Epidermal melanocyte (primary cell): ENCODE measurements around the gene PRKG1.
"Not testable (repeated sequence)": the region's sequence is repeated elsewhere in the genome, so short reads cannot be mapped to it uniquely, and the experiment has no call there.

Source experiments
- DNase-seq: peaks from one replicate; pipeline ENCODE4 v3.0.0; 2011; ENCODE audit warnings: low spot score; ENCODE audit not compliant: insufficient read length

PRKG1 gene

DNA sequence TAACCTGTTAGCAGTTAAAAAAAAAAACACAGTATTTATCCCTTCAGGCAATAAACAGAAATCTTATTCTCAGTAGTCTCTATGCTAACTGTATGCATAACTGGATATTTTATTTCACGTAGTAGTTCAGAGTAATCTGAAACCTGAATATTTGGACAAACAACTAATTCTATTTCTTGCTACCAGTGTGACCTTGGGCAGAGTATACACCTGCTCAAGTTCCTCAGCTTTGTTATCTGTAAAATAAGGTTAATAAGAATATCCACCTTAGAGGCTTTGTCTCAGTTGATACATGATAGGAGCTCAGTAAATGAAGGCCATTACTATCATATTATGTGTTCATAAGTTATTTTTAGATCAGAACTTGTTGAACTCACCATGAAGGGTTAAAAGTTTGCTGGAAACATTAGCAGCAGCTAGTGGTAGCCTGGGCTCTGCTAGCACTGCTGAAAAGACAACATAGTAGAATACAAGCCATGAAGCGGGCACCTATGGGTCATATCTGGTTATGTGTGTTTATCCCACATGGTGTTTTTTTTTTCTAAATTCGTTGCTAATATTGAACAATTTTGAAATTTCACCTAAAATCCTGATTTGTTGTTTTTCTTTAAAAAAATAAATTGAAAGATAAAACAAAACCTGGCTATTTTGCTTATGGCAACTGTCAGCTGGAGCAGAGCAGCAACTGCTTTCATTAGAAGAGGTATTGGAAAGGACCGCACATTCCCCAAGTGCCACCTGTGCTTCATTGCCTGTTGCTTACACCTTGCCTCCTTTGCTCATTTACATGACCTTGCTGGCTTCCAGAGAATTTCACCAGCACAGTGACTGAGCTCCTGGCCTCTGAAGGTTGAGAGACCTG is 303.0 kb downstream of the PRKG1 start:
- no peak for DNase-seq

DNA sequence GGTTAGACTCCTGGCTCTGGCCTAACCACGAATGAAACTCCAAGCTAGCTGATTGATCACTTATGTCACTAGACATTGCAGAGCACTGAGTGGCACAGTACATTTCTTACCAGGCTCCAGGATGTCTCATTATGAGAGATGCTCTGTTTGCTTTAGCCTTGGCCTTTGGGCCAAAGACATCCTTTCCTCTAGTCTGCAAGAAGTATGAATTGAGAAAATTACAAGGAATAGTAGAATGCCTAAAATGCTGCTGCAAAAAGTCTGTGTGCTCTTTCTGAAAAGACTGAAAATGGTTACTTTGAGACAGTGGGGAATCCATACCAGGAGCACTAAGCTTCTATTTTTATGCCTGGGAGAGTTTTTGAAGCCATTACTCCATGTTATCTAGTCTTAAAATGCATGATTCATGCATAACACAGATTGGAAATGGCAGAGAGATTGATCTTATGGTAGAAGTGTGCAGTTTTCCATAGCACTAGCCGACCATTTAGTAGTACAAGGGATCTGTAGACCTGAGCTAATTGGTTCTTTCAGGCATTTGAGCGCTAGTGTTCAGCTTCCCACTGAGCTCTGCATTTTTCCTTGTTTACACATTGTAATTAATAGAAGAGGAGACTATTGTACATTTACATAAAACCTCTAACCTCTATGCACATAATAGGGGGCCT is 303.8 kb downstream of the PRKG1 start:
- no peak for DNase-seq

DNA sequence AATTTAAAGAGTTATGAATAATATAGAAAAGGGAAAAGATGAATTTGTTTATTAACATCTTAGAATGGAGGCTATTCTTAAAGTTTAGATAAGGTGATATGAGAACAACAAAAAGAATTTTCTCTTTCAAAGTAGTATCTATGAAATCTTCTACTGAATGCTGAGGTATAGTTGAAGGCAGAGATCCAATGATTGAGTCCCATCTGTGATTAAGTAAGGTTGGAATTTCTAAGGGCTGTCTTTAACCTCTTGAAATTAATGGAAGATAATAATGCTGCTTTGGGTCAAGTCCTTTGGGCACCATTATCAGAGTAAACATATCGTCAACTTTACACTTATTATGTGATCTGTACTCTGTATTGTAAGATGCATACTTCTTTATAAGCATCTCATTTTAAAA is 307.9 kb downstream of the PRKG1 start:
- no peak for DNase-seq

DNA sequence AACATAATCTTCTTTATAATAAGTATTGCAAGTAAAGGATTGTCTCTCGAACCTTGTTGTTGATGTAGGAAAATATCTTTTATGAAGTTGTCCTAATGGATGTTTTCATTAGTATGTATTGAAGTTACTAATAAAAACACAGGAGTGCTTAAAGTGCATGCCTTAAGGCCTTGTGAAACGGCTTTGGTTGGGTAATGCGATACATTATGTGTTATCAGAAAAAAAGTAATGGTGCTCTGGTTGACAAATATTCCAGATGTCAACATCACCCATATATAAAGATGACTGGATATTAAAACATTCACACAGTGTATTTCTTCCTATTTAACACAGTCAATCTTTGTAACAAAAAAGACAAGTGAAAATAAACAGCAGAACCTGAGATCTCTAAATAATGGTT is 310.7 kb downstream of the PRKG1 start:
- DNase-seq = no peak

DNA sequence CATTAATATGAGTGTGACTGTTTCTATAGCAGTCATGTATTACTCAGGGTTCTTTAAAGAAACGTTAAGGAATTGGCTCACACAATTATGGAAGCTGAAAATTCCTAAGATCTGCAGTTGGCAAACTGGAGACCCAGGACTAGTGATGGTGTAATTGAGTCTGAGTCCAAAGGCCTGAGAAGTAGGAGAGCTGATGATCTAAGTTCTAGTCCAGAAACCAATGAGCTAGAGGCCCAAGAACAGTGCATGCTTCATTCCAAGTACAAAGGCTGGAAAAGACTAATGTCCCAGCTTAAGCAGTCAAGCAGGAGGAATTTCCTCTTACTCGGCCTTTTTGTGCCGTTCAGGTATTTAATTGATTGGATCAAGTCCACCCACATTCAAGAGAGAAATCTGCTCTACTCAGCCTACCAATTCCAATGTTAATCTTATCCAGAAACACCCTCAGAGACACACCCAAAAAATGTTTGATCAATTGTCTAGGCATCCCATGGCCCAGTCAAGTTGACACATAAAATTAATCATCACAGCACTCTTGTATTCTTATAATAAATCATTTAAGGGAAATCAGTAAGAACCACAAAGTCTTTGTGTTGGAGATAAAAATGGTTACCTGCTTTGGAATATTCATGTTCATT is 312.1 kb downstream of the PRKG1 start:
- DNase-seq = no peak

DNA sequence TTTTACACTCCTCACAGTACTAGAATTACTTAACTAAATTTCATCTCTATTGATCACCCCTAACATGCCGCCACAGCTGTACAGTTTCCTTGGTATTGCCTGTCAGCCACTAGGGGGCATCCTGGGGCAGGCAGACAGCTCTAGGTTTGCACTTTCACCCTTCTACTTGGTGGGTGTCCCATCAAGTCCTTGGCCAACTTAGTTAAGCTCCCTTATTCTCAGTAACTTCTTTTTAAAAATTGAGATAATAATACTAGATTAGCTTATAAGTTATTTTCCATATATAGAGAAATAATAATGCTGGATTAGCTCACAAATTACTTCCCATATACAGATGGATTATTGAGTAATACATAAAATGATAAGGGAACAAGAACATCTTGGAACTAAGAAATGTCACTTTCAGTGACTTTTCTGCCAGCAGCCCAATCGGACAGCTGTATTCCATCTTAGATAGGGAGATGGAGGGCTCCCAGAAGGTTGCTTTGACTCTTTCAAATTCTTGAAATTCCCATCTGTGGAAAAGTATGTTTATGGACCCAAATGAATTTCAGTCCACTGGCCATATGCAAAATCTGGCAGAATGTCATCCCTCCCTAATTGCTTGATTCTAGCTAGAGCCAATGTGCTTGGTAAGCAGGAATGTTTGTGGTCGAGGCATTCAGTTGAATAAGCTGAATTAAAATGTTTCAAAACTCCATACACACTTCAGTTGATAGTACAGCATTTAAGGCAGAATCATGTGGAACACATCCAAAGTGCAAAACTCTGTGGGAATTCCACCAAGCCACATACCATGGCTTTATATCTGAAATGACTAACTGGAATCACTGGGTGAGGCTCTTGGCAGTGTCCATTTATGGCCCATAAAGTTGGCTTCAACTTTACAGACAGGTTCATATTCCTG is 315.4 kb downstream of the PRKG1 start:
- peak; percentile 84 for DNase-seq

DNA sequence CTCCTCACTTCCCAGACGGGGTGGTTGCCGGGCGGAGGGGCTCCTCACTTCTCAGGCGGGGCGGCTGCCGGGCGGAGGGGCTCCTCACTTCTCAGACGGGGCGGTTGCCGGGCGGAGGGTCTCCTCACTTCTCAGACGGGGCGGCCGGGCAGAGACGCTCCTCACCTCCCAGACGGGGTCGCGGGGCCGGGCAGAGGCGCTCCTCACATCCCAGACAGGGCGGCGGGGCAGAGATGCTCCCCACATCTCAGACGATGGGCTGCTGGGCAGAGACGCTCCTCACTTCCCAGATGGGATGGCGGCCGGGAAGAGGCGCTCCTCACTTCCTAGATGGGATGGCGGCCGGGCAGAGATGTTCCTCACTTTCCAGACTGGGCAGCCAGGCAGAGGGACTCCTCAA is 318.7 kb downstream of the PRKG1 start:
- not testable (repeated sequence) for DNase-seq

DNA sequence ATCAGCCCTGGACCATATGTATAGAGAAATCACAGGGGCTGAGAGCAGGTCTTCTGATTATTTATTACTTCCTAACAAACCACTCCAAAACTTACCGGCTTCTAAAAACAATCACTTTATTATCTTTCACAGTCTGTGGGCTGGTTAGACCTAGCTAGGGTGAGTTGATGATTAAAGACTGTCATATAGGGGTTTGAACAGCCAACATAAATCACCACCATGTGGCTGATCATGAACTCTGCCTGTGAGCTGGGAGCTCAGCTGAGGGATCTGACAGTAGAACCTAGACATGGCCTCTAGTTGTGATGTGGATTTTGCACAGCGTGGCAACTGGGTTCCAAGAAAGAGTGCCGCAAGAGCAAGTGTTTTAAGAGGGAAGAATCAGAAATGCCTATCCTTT is 319.8 kb downstream of the PRKG1 start:
- DNase-seq = no peak

DNA sequence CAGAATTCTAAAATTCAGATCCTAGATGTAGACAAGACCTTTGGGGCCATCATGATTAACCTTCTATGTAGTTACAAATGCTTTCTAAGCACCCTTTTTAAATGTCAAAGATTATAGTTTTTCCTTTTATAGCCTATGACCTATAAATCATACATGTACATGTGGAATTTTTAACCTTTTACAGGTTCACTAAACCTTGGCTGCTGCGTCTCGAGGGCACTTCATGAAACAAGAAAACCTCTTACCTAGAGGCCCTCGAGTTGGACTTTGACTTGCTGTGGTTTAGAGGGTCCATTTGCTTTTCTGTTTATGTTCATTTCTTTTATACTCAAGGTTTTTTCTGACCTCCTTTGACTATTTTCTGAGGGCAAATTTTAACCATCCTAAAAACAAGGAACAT is 323.0 kb downstream of the PRKG1 start:
- DNase-seq = no peak

DNA sequence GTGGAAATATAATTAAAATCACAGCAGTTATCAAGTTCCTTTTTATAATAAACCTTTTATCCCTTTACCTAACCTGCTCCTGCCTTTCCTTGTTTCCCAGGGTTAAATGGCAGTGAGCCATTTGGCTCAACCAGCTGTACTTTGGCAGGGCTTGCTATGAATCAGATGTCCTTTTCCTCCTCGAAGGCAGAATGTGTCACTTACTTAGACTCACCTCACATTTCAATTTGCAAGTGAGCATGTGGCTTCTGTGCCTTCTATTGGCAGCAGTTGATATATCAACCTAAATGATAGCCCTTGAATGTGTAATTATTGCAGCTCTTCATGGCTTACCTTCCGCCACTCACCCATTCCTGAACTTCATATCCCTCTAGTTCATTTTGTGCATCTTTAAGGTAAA is 323.4 kb downstream of the PRKG1 start:
- peak; percentile 27 for DNase-seq

DNA sequence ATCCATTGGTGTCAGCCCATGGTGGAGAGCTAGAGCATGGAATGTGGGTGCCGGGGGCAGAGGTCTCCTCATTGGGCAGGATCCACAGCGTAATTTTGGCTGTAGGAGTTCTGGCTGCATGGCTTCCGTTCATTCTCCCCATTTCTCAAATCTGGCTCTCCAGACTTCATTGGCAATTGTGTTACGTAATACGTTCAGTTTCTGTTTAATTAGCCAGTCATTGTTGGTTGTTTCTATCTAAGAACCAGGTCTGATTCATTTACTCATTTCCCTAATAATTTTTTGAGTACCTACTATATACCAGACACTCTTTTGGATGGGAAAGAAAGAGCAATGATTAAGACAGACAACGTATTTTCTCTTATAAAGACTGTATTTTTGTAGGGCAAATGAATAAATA is 325.6 kb downstream of the PRKG1 start:
- no peak for DNase-seq

DNA sequence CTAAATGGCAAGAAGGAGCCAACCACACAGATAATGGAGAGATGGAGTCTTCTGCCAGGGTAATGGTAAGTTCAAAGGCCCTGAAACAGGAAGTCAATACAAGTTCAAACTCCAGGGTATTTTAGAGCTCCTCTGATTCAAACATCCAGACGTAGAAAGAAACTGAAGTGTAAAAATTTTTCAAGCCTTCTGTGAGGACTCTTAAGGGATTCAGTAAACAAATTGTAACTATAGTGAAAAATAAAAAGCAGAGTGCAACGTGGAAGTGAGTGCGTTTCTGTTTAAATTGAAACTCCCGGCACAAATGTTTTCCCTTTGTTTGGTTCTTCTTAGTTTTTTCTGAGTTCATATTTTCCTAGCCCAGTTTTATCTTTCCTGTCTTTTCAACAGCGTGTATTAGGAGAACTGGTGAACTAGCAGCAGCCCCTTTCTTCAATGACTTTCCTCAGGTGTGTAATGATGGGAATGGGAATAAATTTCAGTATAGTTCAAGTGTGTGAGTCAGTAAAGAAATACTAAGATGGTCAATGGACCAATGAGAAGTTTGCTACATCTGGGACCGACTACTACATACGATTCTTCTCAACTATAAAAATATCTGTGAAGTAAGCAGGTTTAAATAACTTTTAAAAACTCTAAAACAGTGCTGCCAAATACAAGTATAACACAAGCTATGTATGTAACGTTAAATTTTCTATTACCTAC is 326.3 kb downstream of the PRKG1 start:
- DNase-seq = no peak

DNA sequence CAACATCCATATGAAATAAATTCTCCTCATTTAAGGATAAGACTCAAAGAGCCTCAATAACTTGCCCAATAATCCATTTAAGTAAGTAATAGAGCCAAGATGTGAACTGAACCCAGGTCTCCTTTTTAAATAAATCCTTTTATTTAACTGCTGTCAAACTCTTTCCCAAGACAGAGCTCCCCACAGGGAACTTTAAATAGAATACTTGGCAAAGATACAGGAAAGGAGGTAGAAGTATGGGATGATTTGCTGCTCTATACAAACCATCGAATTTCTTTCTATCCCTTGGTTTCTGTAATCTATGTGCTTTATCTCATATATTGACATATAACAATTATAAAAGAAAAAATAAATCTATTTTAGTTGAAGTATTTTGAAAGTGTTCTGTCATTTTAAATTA is 329.2 kb downstream of the PRKG1 start:
- DNase-seq = no peak

DNA sequence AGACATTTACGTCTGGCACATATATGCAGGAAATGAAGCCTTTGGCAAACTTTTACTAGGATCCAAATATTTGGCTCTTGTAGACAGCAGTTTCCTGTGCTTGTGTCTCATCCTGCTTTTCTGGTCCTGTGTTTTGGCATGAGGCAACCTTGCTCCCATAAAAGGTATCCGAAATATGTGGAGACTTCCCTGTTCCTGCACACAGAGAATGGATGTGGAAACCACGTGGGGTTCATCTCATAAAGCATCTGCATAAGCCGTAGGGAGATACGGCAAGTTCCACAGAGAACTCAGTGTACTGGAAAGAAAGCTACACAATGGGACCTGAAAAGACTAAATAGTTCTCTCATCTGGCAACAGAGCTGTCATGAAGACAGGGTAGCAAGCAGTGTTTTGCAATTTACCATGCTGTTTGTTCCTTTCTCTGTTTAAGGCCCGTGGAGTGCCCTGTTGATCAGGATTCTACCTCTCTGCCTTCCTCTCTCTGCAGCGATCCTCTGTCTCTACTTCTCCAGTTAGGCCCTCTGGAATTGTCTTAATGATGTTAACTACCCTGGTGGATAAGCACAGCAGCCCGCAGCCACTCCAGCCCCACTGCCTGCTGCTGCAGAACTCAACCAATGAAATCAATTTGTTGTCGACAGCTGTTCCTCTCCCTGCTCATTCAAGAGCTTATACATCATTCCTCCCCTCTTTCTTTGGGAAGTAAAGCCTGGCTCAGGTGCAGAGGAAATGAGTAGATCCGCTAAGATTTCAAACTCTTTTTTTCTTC is 331.5 kb downstream of the PRKG1 start:
- DNase-seq = no peak

DNA sequence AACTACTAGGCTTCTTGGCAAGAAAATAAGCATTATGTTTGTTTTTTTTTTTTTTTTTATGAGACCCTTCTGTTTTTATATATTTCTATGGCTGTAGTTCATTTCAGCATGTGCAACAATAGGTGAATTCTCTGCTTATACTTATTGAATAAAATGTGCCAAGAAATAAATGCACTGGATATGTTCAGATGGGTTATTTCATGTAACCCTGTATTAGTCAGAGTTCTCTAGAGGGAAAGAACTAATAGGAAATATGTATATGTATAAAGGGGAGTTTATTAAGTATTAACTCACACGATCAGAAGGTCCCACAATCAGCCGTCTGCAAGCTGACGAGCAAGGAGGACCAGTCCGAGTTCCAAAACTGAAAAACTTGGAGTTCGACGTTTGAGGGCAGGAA is 332.3 kb downstream of the PRKG1 start:
- no peak for DNase-seq

DNA sequence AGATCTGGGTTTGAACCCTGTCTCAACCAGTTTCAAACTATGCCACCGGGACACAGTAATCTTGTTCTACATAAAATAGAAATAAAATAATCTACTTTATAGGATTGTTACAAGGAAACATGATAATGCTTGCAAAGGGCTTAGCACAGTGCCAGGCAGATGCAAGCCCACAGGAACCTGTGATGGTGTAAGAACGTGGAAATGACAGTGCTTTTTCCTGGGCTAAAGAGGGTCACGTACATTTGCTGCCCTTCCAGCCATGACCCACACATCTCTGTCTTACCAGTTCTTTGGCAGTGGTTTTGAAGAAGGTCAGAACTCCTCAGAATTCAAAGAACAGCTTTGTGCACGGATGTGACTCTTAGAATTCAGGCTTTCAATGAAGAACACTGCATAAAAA is 342.2 kb downstream of the PRKG1 start:
- DNase-seq = no peak

DNA sequence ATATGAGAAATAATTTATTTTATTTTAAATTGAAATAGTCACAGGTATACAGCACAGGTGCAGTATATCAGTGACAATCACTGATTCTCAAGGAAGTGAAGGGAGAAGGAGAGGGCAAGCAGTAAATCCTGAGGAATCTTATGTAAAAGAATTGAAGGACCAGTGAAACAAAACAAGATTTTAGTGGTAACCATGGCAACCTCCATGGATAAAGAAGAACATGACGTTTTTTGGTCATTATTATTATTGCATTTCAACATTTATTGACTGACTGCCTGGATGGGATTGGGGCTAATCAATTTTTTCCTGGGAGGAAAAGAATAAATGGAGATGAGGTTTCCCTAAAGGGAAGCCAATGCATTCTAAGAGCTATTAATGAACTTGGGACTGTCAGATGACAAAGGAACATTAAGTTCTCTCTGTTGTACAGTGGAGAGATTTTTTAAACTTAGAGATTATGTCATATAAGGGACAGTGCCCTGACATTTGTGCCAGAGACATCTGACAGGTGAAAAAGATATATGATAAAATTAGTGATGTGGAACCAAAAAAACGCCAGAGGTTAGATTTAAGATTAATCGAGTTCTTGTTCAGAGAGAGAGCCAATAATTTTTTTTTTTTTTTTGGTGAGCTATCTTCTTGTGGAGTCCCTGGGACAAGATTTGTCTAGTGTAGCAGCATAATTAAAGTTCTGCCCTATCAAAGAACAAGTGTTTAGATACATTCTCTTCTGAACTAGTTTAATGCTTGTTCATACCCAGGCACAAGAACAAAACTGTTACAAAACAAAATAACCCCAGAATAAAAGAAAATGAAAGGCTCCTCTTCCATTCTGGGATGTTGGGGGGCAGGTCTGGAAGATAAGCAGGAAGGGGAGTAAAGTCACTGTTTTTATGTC is 345.2 kb downstream of the PRKG1 start:
- DNase-seq = no peak

DNA sequence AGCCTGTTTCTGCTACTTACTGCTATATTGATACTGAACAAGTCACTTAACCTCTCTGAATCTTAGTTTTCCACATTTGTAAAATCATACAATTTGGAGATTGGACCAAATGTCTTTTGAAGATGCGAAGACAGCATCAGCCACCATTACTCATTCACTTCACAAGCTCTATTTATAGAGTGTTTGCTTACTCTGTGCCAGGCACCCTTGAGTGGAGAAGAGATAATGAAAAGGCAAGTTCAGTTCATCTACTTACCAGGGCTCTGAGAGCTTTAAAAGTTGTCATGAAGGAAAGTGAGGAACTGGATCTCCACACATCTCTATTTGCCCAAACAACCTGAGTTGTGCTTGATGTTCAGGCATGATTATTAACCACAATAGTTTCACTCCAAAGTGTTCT is 347.6 kb downstream of the PRKG1 start:
- no peak for DNase-seq
